ENCODE data around the gene STAT5B.

DNA sequence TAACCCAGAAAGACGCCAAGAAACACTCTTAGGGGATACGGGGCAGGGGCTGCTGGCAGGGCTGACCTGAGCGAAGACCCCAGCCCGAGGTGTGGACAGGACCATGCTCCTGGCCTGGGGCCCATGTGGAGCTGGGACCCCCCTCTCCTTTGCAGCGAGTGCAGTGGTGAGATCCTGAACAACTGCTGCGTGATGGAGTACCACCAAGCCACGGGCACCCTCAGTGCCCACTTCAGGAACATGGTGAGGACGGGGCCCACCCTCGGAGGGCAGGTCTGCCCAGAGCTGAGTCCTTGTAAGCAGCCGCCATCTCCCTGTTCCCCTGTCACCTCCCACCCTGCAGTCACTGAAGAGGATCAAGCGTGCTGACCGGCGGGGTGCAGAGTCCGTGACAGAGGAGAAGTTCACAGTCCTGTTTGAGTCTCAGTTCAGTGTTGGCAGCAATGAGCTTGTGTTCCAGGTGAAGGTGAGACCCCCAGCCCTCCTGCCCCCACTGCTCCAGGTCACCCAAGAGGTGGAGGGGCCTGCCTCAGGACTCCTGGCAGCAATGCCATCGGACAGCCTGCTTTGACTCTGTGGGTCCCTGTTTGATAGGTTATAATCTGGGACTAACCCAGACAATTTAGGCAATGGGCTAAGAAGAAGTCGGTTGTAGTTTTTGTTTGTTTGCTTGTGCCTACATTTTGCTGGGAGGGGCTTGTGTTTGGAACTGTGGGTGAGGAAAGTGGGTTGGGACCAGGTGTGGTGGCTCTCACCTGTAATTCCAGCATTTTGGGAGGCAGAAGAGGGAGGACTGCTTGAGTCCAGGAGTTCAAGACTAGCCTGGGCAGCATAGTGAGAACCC, 28.2 kb upstream of the STAT5B start:
- TF ChIP-seq, protein P1, sequence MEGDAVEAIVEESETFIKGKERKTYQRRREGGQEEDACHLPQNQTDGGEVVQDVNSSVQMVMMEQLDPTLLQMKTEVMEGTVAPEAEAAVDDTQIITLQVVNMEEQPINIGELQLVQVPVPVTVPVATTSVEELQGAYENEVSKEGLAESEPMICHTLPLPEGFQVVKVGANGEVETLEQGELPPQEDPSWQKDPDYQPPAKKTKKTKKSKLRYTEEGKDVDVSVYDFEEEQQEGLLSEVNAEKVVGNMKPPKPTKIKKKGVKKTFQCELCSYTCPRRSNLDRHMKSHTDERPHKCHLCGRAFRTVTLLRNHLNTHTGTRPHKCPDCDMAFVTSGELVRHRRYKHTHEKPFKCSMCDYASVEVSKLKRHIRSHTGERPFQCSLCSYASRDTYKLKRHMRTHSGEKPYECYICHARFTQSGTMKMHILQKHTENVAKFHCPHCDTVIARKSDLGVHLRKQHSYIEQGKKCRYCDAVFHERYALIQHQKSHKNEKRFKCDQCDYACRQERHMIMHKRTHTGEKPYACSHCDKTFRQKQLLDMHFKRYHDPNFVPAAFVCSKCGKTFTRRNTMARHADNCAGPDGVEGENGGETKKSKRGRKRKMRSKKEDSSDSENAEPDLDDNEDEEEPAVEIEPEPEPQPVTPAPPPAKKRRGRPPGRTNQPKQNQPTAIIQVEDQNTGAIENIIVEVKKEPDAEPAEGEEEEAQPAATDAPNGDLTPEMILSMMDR (IDR thresholded peaks at IDR 0.05; ENCODE audit: low read length), result no peak
- no peak for TF ChIP-seq EZH2 (optimal IDR thresholded peaks at IDR 0.05; ENCODE audit: low read depth, low read length)

Measured in MM.1S (cell line).